CD4-positive, alpha-beta T cell treated with Interleukin-15 for 1 hour (primary cell): ENCODE data around the gene SYNC.
"Not testable (repeated sequence)": the region's sequence is repeated elsewhere in the genome, so short reads cannot be mapped to it uniquely, and the experiment has no call there.

Experiments
- DNase-seq: peaks from one replicate; pipeline ENCODE4 v3.0.0-alpha.2; 2020

The SYNC gene

DNA sequence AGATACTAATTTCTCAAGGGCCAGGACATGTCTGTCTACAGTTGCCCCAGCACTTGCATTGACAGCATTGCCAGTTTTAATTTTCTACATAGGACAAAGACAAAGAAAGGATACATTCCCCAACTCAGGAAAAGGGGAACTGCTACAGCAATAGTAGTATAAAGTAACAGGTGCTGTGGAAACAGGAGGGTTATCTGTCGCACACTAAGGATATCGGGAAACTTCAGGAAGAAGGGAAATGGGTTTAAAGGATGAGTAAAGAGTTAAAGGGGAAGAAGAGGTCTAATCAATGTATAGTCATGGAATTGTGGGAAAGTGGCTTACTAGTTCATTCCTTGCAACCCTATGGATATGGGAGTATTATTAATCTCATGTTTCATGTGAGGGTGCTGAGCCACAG is 16.2 kb downstream of the SYNC start:
- no peak for DNase-seq

DNA sequence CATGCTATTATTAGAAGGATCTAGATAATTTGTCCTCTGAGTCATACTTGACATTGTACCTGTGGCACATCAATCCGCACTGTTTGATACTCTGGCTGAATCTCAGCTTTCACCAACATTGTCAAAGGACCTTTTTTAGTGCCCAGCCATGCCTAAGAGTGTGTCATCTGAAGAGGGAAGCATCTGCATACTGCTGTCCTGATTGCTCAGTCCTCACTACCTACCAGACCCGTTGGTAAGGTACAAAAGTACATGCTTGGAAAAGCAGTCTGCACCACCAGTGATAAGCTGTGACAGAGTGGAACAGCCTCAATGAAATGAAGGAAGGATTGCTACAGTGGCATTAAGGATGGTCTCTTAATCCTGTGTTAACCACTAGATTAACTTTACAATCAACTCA is 17.1 kb downstream of the SYNC start:
- no peak for DNase-seq

GRCh38 chr1:32684167-32684811 is 18.3 kb downstream of the SYNC start:
- DNase-seq = no peak

DNA sequence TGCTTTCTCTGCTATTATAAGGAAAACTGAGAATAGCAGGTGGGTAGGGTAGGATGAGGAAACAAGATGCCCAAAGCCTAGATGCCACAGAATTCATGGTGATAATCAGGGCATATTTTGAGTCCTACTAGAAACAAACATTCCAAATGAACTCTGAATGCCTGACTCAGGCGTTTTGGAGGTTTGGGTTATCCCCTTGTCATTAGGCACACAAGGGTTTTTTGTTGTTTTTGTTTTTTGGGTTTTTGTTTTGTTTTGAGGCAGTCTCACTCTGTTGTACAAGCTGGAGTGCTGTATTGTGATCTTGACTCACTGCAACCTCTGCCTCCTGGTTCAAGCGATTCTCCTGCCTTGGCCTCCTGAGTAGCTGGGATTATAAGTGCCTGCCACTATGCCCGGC is 19.2 kb downstream of the SYNC start:
- DNase-seq = no peak

- DNase-seq = no peak
Observed at GRCh38 chr1:32681999-32682398, 20.6 kb downstream of the SYNC start.

GRCh38 chr1:32681509-32681908 is 21.1 kb downstream of the SYNC start:
- no peak for DNase-seq

DNA sequence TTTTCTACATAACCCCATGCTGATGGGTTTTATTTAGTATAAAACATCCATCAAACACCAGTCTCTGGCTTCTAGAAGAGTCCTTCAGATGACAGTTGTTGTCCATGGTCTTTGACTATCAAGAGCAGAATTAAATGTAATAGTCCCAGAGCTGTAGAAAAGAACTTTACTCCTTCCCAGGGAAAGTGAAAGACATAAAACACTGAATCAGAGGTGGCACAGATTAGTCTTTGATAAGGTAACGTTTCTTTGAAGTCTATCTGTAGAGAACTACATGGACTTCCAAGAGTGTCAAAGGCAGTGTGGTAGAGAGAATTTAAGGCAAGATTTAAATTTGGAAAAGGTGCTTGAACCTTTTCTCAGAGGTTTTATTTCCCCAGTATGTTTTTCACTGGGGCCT is 21.9 kb downstream of the SYNC start:
- DNase-seq = no peak

- DNase-seq = not testable (repeated sequence)
Observed at GRCh38 chr1:32679993-32680392, 22.6 kb downstream of the SYNC start.

- DNase-seq = no peak
Observed at GRCh38 chr1:32676945-32677344, 25.6 kb downstream of the SYNC start.

- DNase-seq = not testable (repeated sequence)
Observed at GRCh38 chr1:32668716-32669115, 33.9 kb downstream of the SYNC start.

GRCh38 chr1:32666901-32667566 is 35.5 kb downstream of the SYNC start:
- DNase-seq = no peak

DNA sequence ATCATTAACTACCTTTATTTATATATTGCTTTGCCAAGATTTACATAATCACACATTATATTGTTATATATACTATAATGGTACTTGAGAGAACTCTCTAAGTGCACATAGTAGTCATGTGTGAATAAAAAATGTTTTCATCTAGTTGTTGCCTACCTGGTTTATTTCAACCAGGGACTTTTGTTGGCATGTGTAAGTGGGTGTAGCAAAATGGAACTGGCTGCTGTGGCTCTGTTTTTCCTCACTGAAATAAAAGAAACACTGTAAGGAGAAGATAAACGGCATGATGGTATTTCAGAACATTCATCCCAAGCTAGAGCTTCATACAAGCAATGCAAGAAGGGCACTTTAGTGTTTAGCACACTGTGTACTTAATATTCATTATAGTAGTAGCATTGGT is 36.7 kb downstream of the SYNC start:
- DNase-seq = no peak

GRCh38 chr1:32659581-32659980 is 43.0 kb downstream of the SYNC start:
- DNase-seq = no peak

DNA sequence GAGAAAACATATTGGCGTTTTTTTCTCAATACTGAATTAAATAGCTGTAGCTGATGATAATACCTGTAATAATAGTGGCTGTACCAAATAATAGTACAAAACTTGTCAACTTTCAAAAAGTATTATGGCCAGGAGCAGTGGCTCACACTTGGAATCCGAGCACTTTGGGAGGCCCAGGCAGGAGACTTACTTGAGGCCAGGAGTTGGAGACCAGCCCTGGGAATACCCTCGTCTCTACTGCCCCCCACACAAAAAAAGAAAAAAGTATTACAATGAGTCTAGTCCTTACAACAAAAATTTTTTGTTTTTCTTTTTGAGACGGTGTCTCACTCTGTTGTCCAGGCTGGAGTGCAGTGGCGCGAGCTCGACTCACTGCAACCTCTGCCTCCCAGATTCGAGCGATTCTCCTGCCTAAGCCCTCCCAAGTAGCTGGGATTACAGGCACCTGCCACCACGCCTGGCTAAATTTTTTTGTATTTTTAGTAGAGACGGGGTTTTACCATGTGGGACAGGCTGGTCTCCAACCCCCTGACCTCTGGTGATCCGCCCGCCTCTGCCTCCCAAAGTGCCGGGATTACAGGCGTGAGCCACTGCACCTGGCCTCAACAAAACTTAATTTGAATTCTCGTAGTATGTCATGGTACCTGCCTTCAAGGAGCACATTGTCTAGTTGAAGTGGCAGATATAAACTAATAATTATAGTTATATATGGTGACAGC is 50.2 kb downstream of the SYNC start:
- no peak for DNase-seq

DNA sequence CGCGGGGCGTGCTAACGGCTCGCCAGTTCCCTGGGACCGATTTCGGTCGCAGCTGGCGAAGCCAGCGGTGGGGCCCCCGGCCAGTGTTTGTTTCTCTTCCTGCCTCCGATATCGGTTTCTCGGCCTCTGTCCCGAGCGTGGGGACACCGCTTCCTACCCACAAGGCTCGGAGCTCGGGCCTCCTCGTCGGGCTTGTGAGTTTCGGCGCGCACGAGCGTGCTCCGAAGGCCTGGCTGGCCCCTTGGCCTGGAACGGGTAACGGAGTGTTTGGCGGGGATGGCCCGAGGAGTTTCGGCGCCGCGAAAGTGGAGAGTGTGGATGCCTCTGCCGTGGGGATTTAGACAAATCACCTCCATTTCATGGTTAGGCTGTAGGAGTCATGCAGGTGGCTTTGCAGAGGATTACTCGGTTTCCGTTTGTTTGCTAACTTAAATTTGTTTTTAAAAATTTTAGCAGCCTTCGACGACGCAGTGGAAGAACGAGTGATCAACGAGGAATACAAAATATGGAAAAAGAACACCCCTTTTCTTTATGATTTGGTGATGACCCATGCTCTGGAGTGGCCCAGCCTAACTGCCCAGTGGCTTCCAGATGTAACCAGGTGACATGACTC is 51.0 kb downstream of the SYNC start:
- no peak for DNase-seq

DNA sequence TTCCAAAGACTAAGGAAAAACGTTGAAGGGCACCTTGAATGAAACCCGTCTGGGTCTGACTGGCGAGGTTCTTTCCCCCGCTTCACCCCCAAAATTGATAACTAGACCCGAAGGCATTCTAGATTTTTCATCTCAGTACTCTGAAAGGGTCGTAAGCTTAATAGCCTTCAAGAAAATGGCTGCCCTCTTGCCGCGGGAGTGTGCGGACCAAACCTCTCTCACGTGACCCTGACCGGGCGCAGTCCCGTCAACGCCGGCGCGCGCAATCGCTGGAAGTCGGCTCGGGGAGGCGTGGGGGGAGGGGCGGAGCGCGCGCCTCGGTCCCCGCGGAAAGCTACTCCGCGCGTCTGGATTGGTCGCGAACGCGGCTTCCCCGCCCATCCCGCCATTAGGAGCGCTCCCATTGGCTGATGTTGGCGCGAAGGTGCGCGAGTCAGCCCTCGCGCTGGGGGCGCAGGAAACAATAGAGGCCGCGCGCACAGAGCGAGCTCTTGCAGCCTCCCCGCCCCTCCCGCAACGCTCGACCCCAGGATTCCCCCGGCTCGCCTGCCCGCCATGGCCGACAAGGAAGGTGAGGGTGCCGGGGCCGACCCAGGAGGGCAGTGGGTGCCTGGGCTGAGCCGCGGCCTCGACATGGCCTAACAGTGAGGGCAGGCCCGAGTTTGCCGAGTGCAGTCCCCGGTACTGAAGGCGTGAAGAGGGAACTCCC is 51.7 kb downstream of the SYNC start, which contains the start of gene RBBP4:
Gene RBBP4 (plus strand): TSS at position 457 of the 709 bp plus-strand sequence. CDS start 99 bp downstream, at position 556.
- peak; percentile 98 for DNase-seq

DNA sequence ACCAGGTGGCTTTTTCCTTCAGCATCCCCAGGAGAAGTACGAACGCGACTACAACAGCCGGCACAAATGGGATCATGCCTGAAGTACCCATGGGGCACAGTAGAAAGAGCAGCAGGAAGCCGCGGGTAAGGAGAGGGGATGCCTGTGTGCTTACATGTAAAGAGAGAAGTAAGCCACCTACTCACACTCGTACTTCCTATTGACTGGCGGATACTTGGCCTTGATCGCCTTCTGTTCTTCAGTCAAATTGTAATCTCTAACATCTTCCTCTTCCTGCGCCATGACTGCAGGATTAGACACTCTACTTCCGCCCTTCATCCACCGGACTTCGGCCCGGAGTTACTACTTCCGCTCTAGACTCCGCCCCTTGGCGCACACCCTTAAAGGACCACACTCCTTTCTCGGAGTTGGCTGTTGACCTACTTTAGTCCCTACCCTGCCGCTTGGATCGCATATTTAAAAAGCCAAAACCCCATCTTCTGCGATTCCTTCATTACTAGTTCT is 52.3 kb downstream of the SYNC start, which contains the start of gene ZBTB8OS:
Gene ZBTB8OS (minus strand): TSS at position 303 of the 504 bp plus-strand sequence. CDS start 21 bp downstream, at position 282.
- peak; percentile 94 for DNase-seq

GRCh38 chr1:32647308-32648134 is 55.0 kb downstream of the SYNC start:
- no peak for DNase-seq

DNA sequence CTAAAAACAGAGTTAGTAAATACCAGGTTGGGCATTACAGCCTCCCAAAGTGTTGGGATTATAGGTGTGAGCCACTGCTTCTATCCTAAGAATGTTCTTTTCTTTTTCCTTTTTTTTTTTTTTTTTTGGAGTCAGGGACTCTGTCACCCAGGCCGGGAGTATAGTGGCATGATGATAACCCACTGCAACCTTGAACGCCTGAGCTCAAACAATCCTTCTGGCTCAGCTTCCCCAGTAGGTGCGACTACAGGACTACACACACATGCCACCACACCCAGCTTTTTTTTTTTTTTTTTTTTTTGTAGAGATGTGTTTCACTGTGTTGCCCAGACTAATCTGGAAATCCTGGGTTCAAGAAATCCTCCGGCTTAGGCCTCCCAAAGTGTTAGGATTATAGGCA is 58.1 kb downstream of the SYNC start:
- DNase-seq = no peak

DNA sequence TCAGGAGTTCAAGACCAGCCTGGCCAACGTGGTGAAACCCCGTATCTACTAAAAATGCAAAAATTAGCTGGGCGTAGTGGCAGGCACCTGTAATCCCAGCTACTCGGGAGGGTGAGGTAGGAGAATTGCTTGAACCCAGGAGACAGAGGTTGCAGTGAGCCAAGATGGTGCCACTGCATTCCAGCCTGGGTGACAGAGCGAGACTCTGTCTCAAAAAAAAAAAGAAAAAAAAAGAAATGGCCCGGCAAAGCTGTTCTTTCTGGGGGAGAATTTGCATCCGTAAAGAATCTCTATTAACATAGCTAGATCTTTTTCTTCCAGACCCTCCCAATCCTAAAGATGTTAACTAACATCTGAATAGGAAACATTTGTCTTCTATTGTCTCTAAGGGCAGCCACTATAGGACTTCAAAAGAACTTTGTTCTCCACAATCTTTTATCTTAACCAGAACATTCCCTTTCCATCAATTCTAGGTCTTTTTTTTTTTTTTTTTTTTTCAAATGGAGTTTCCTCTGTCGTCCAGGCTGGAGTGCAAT is 60.2 kb downstream of the SYNC start:
- not testable (repeated sequence) for DNase-seq

DNA sequence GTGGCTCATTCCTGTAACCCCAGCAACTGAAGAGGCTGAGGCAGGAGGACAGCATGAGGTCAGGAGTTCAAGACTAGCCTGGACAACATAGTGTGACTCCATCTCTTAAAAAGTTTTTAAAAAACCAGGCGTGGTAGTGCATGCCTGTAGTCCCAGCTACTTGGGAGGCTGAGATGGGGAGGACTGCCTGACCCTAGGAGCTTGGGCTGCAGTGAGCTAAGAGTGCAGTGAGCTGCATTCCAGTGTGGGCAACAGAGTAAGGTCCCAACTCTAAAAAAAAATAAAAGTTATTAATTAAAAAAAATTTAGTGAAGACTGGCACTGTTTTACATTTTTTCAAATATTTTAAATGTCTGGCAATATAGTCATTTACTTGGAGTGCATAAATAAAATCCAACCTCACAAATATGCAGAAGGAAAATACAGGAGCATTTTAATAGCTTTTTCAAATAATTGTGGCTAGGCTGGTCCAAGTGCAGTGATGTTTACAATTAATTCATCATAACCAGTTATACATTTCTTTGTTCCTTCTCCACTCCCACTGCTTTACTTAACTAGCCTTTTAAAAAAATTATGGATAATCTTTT is 63.0 kb downstream of the SYNC start:
- no peak for DNase-seq
